NB4 (cell line): ENCODE measurements around the gene ANO1.

ENCODE experiments used
- DNase-seq: peaks from one replicate; pipeline ENCODE4 v3.0.0; 2010; ENCODE audit warnings: low read depth
- H3K4me3 ChIP-seq: one replicate; pipeline ENCODE4 v1.5.1; 2011; ENCODE audit warnings: mild to moderate bottlenecking, low read depth, low read length, moderate library complexity
- CTCF ChIP-seq: IDR thresholded peaks from one replicate; pipeline ENCODE4 v1.5.1; 2012; ENCODE audit warnings: low read depth, low read length
- MAX ChIP-seq: IDR thresholded peaks from 2 replicates; pipeline ENCODE4 v1.6.1; 2011; ENCODE audit warnings: low read depth, low read length
- MYC ChIP-seq: IDR thresholded peaks from 2 replicates; pipeline ENCODE4 v1.6.1; 2011; ENCODE audit warnings: low read depth, low read length
- POLR2A ChIP-seq: IDR thresholded peaks from 2 replicates; pipeline ENCODE4 v1.6.1; 2011; ENCODE audit warnings: mild to moderate bottlenecking; ENCODE audit not compliant: insufficient read length; ENCODE audit errors: extremely low read depth

ANO1 gene

GRCh38 chr11:70206982-70207376, 128.9 kb downstream of the ANO1 start:
- DNase-seq = no peak
- TF ChIP-seq CTCF (no peak), MYC (no peak), POLR2A (no peak), MAX (no peak)
- no peak overlapping the region for H3K4me3 ChIP-seq

- no peak for DNase-seq
- no peak overlapping the region for H3K4me3 ChIP-seq
- TF ChIP-seq POLR2A = no peak
- TF ChIP-seq MYC = no peak
- TF ChIP-seq MAX = no peak
- no peak for TF ChIP-seq CTCF
These were observed 129.5 kb downstream of the ANO1 start for GRCh38 chr11:70207531-70208131.

GRCh38 chr11:70209391-70209912, 131.3 kb downstream of the ANO1 start:
- no peak overlapping the region for H3K4me3 ChIP-seq
- TF ChIP-seq CTCF (no peak), POLR2A (no peak), MAX (no peak), MYC (no peak)
- no peak for DNase-seq

GRCh38 chr11:70210051-70210501, 132.0 kb downstream of the ANO1 start:
- no peak for DNase-seq
- no peak overlapping the region for H3K4me3 ChIP-seq
- TF ChIP-seq MAX (0 out of 2 replicates have a peak, but pooled peaks have one; percentile 10), CTCF (no peak), POLR2A (no peak)

- TF ChIP-seq POLR2A = no peak
- no peak for TF ChIP-seq CTCF
- TF ChIP-seq MAX = no peak
- TF ChIP-seq MYC = no peak
- no peak overlapping the region for H3K4me3 ChIP-seq
- no peak for DNase-seq
These were observed 132.4 kb downstream of the ANO1 start for GRCh38 chr11:70210530-70210929.
